GDM1 (cell line): Measurements from ENCODE around the gene KRT77.
A peak's percentile ranks its signal among the peaks of the same experiment; 100 is the strongest.

Experiments used
- DNase-seq: peaks from one replicate; lab custom pipeline; 2025; lab: John Stamatoyannopoulos, UW

Gene KRT77

GRCh38 chr12:52655720-52656124 lies 47.6 kb downstream of the KRT77 start:
- no peak for DNase-seq

DNA sequence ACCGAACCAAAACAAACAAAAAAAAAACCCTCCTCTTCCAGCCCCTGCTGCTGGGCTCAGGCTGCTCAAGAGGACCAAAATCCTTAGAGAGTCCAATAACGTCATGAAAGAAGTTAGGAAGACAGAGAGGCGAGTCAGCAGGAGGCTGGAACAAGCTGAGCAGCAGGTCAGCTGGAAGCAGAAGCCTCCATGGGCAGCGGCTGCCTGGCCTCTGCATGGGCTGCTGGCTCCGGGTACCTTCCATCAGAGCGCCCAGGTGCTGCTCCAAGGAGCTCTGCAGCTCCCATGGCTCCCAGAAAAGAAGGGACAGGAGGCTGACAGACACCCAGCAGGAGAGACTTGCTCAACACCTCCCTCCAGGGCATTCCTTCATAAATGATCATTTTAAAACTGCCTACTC lies 48.1 kb downstream of the KRT77 start:
- DNase-seq, result no peak

- no peak for DNase-seq
Observed at GRCh38 chr12:52651726-52652261, 51.5 kb downstream of the KRT77 start, which contains the start of gene KRT2. KRT2 (minus strand) TSS chr12:52652211; CDS start chr12:52652142, 69 bp downstream.

DNA sequence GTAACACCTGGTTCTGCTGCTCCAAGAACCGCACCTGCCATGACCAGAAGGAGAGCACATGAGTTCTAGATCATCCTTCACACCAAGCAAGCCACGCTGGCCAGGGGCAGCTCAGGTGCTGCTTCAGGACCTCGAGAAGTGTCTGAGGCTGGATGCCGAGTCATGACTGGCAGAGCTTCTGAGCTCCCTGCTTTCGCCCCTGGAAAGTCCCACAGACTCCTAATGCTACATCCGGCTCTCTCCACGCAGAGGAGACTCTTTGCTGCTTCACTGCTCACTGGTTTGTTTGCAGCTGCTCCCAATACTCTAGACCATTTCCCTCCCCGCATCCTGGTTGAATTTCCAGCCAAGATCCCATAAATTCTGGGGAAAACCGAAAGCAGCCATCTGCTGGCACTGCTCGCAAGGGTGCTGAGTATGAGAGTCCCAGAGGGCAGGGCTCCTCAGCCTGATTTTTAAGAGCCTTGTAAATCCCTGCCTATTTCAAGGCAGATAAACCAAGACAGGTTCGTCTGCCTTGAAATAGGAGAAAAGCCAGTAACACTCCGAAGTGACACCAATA lies 52.7 kb downstream of the KRT77 start:
- no peak for DNase-seq

DNA sequence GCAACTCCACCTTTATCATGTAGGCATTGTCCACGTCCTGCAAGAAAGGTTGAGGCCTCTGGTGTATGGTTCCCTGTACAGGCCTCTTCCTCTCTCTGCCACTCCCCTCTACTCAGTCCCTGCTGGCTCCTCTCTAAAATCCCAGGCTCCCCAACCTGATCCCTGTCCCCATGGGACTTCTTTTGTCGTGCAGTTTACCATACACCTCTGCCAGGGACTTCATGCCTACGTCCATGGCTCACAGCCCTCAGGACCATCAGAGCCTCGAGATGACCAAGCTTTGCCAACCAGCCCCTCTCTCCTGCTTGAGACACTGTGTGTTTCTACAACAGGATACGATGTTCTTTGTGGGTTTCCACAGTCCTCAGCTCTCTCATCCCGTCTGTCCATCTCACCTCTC lies 54.3 kb downstream of the KRT77 start:
- no peak for DNase-seq

DNA sequence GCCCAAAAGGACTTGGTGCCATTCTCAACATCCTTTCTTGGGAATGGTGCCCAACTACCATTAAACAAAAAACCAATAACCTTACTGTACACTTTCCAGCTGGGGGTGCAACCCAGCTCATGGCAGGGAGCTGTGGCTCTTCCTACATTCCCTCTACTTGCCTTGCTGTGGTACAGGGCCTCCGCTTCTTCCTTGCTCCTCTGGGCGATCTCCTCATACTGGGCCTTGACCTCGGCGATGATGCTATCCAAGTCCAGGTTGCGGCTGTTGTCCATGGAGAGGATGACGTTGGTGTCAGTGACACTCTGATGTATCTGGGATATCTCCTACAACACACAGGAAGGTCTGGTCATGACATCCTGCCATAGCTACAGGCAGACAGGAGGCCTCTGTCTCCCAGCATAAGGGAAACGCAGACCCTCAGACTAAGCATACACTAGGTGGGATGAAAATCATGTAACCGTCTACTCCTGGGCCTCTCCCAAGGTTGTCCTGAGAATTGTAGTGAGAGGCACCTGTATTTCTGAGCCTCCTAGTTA lies 55.2 kb downstream of the KRT77 start:
- DNase-seq, result no peak

GRCh38 chr12:52647601-52648000 lies 55.7 kb downstream of the KRT77 start:
- DNase-seq, result no peak

GRCh38 chr12:52646613-52647012 lies 56.7 kb downstream of the KRT77 start:
- no peak for DNase-seq

GRCh38 chr12:52645982-52646381 lies 57.3 kb downstream of the KRT77 start:
- DNase-seq, result no peak

DNA sequence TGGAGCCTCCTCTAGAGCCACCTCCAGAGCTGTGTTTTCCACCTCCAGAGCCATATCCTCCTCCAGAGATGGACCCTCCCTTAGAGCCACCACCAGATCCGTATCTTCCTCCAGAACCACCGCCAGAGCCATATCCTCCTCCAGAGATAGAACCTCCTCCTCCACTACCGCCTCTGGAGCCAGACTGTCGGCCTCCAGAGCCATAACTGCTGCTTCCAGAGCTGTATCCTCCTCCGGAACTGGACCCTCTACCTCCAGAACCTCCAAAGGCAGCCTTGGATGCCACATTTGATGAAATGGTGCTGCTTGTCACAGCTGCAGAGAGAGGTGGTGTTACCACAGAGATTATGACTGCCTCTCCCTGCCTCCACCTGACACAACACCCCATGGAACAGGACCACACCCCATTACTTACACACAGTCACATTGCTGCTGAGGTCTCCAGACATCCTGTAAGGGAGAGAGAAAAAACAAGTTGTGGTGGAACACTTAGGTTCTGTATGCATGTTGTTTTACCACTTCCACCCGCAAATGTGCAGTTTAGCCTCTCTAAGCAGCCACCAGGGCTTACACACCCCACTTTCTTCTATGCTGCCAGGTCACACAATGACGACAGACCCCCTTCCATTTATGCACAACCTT lies 58.1 kb downstream of the KRT77 start:
- DNase-seq, result peak; percentile 39

GRCh38 chr12:52644078-52644415 lies 59.3 kb downstream of the KRT77 start:
- DNase-seq, result no peak

- DNase-seq, result no peak
Observed at GRCh38 chr12:52643233-52644077, 59.9 kb downstream of the KRT77 start.

- no peak for DNase-seq
Observed at GRCh38 chr12:52641468-52641867, 61.9 kb downstream of the KRT77 start.
